Thymus (tissue), 11 donors: ENCODE data around the gene TM4SF20. TPM values are rescaled to one million over a fixed set of nuclear protein-coding genes. Genes with fewer than 3 reads are reported as not detected.

Experiments
- DNase-seq, 9 donors: peaks; one replicate each; pipeline ENCODE4 v3.0.0-alpha.2; 2013; ENCODE audit warnings: low spot score in 9 of 9, low read depth in 6 of 9, missing footprints in 1 of 9
- H3K27ac ChIP-seq, 2 donors: one replicate each; pipeline ENCODE4 v1.5.1; 2013; ENCODE audit warnings: control low read depth in 1 of 2, low read depth in 1 of 2, low read length in 1 of 2, mild to moderate bottlenecking in 1 of 2, moderate library complexity in 1 of 2
- H3K27me3 ChIP-seq, 2 donors: one replicate each; pipeline ENCODE4 v1.5.1; 2013; ENCODE audit warnings: low read length in 1 of 2; ENCODE audit not compliant: control insufficient read depth in 2 of 2, insufficient read depth in 1 of 2
- H3K36me3 ChIP-seq, 2 donors: one replicate each; pipeline ENCODE4 v1.5.1; 2013; ENCODE audit warnings: low read length in 1 of 2, mild to moderate bottlenecking in 1 of 2, moderate library complexity in 1 of 2; ENCODE audit not compliant: control insufficient read depth in 2 of 2, insufficient read depth in 2 of 2
- H3K4me1 ChIP-seq, 2 donors: one replicate each; pipeline ENCODE4 v1.5.1; 2013; ENCODE audit warnings: low read length in 2 of 2; ENCODE audit not compliant: control insufficient read depth in 2 of 2, insufficient read depth in 2 of 2
- H3K4me3 ChIP-seq, 2 donors: one replicate each; pipeline ENCODE4 v1.5.1; 2013; ENCODE audit warnings: low read length in 2 of 2, control low read depth in 1 of 2, mild to moderate bottlenecking in 1 of 2
- H3K9me3 ChIP-seq, 2 donors: one replicate each; pipeline ENCODE4 v1.5.1; 2013; ENCODE audit warnings: low read length in 1 of 2, mild to moderate bottlenecking in 1 of 2; ENCODE audit not compliant: control insufficient read depth in 2 of 2, insufficient read depth in 1 of 2
- WGBS: extraction: QIAGEN DNeasy Blood & Tissue Kit; methylation state at CpG from one replicate; pipeline ENCODE4 v1.1.7; 2013; 5-methylcytosine and 5-hydroxymethylcytosine counted together
- polyA plus RNA-seq: library from polyadenylated mRNA; stranded (reverse); fragments of 200-250 nt; gene quantifications from one replicate; pipeline ENCODE4 v1.2.3, GENCODE V29; 2013
- total RNA-seq: library from RNA; stranded (reverse); fragments of 120-200 nt; gene quantifications from one replicate; pipeline ENCODE4 v1.2.4, GENCODE V29; 2013
- donor health status: healthy.

TM4SF20 gene
- total and polyA plus RNA-seq, 2 donors = 0.09 TPM

GRCh38 chr2:227335713-227336112 lies 43.4 kb downstream of the TM4SF20 start:
- peaks cover 6 to 40% of the 10 kb centered on the region in 2 donors for H3K36me3 ChIP-seq
- no peaks in the 10 kb centered on the region for H3K9me3 ChIP-seq
- no peak overlapping the region for H3K27ac ChIP-seq
- 93% methylated on average over 1 of the region's 1 CpG for WGBS
- no peak overlapping the region for H3K4me3 ChIP-seq
- no peak for DNase-seq
- H3K27me3 ChIP-seq = no peaks in the 10 kb centered on the region
- H3K4me1 ChIP-seq = no peaks in the 10 kb centered on the region

- Histone ChIP-seq H3K4me3 (no peak overlapping the region), H3K27me3 (no peaks in the 10 kb centered on the region)
These were observed 52.3 kb downstream of the TM4SF20 start for GRCh38 chr2:227326783-227327182.

GRCh38 chr2:227325839-227326195 lies 53.3 kb downstream of the TM4SF20 start:
- WGBS = under 1% methylated on average over 13 of the region's 13 CpGs
- Histone ChIP-seq H3K9me3 (peaks cover 0 to 5% of the 10 kb centered on the region in 2 donors), H3K27me3 (no peaks in the 10 kb centered on the region), H3K4me3 (peak overlapping the region; percentile 88 to 90), H3K27ac (peak overlapping the region in 1 of 2 donors; percentile 72), H3K36me3 (peaks cover 0 to 5% of the 10 kb centered on the region in 2 donors), H3K4me1 (peaks cover 12 to 13% of the 10 kb centered on the region in 2 donors)
- DNase-seq = peak in 3 of 9 donors; percentile 9 to 29 (median 27)

More at GRCh38 chr2:227326783-227327182, 52.3 kb downstream of the TM4SF20 start:
- no peak for DNase-seq
- Histone ChIP-seq H3K9me3 (peaks cover 0 to 3% of the 10 kb centered on the region in 2 donors), H3K27ac (no peak overlapping the region), H3K36me3 (peaks cover 0 to 9% of the 10 kb centered on the region in 2 donors), H3K4me1 (peaks cover 12 to 13% of the 10 kb centered on the region in 2 donors)
- WGBS = 98% methylated on average over 6 of the region's 6 CpGs

- Histone ChIP-seq H3K4me3 (peak within 1 kb of the TSS; percentile 88 to 90), H3K27me3 (no peaks in the 10 kb centered on the region), H3K9me3 (peaks cover 0 to 5% of the 10 kb centered on the region in 2 donors), H3K27ac (peak within 1 kb of the TSS; percentile 72 to 91), H3K36me3 (peaks cover 0 to under 1% of the 10 kb centered on the region in 2 donors), H3K4me1 (peaks cover 12 to 13% of the 10 kb centered on the region in 2 donors)
- under 1% methylated on average over 67 of the region's 67 CpGs for WGBS
- peak; percentile 86 to 97 (median 91) for DNase-seq
These were observed 53.9 kb downstream of the TM4SF20 start, which contains the start of gene MFF for GRCh38 chr2:227324995-227325838. MFF (plus strand) TSS chr2:227325251; CDS start chr2:227330666, 5,415 bp downstream.

GRCh38 chr2:227324642-227324994 lies 54.5 kb downstream of the TM4SF20 start:
- H3K4me1 ChIP-seq = peaks cover 12 to 13% of the 10 kb centered on the region in 2 donors
- H3K9me3 ChIP-seq = peaks cover 0 to 5% of the 10 kb centered on the region in 2 donors
- peak overlapping the region; percentile 88 to 90 for H3K4me3 ChIP-seq
- H3K27me3 ChIP-seq = no peaks in the 10 kb centered on the region
- peak overlapping the region in 1 of 2 donors; percentile 15 for H3K27ac ChIP-seq
- H3K36me3 ChIP-seq = no peaks in the 10 kb centered on the region
- DNase-seq = peak in 1 of 9 donors; percentile 19
- 17% methylated on average over 6 of the region's 6 CpGs for WGBS

GRCh38 chr2:227323818-227324217 lies 55.3 kb downstream of the TM4SF20 start:
- no peaks in the 10 kb centered on the region for H3K27me3 ChIP-seq
- peaks cover 0 to 5% of the 10 kb centered on the region in 2 donors for H3K9me3 ChIP-seq
- H3K36me3 ChIP-seq = no peaks in the 10 kb centered on the region
- peaks cover 12 to 13% of the 10 kb centered on the region in 2 donors for H3K4me1 ChIP-seq
- H3K27ac ChIP-seq = no peak overlapping the region
- no peak for DNase-seq
- no peak overlapping the region for H3K4me3 ChIP-seq
- 89% methylated on average over 4 of the region's 4 CpGs for WGBS

GRCh38 chr2:227322530-227323205 lies 56.4 kb downstream of the TM4SF20 start:
- WGBS = 96% methylated on average over 5 of the region's 5 CpGs
- Histone ChIP-seq H3K36me3 (no peaks in the 10 kb centered on the region), H3K27me3 (no peaks in the 10 kb centered on the region), H3K4me1 (peaks cover 12 to 13% of the 10 kb centered on the region in 2 donors), H3K27ac (no peak overlapping the region), H3K9me3 (peaks cover 0 to 5% of the 10 kb centered on the region in 2 donors), H3K4me3 (no peak overlapping the region)
- no peak for DNase-seq

GRCh38 chr2:227320305-227321094 lies 58.6 kb downstream of the TM4SF20 start:
- 94% methylated on average over 33 of the region's 33 CpGs for WGBS
- no peak overlapping the region for H3K27ac ChIP-seq
- H3K9me3 ChIP-seq = peaks cover 0 to 5% of the 10 kb centered on the region in 2 donors
- H3K4me3 ChIP-seq = no peak overlapping the region
- H3K27me3 ChIP-seq = no peaks in the 10 kb centered on the region
- H3K36me3 ChIP-seq = no peaks in the 10 kb centered on the region
- no peak for DNase-seq
- H3K4me1 ChIP-seq = peaks cover 5% of the 10 kb centered on the region in 2 donors
